ENCODE results near the gene ARF3.

DNA sequence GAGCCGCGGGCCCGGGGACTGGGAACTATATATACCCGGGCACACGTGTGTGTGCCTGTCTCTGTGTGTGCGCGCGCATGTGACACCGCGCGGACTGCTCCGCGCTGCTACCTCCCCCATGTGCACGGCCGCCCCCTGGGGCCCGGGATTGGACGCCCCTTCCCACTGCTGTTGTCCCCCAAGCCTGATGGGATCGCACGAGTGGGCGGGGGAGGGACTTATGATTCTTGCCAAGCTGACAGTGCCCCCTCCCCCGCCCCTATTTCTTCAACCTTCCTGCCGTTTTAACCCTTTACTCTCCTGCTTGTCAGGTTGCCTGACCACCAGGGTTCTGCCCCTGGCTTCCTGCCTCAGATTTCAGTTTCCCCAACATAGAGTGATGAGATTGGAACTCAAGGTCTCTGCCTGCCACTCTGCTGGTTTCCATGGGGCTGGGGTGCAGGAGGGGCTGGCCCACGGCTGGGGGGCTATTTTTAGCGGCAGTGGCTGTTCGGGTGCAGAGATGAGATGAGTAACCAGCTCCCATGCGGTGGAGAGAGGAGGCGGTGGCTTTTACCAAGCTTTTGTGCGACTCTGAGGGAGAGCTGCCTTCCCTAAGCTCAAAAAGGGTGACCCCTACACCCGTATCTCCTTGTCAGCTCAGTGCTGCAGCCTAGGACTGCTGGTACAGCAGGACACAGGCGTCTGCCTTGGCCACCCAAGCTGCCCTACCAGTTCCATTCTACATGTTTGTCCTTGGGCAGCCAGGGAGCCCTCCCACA lies 42.3 kb upstream of the ARF3 start, which contains the start of gene DDN:
- TF ChIP-seq SPI1 (IDR thresholded peaks at IDR 0.05; ENCODE audit: borderline replicate concordance, low read depth, low read length) (no peak), CREB3 (tag; conservative IDR thresholded peaks at IDR 0.05; ENCODE audit: low read depth) (no peak), NCOR1 (IDR thresholded peaks at IDR 0.05) (no peak), SFPQ (IDR thresholded peaks at IDR 0.05; ENCODE audit: low read depth, low read length) (no peak), CREB1 (IDR thresholded peaks at IDR 0.05) (0 out of 2 replicates have a peak, but pooled peaks have one; percentile 12), CREB1 (CRISPR knock-in tag; IDR thresholded peaks at IDR 0.05) (no peak), MAX (CRISPR knock-in tag; IDR thresholded peaks at IDR 0.05) (peak; percentile 32; the same call in 1 of the 2 replicates), PRPF4 (IDR thresholded peaks at IDR 0.05; ENCODE audit: insufficient read depth, low read depth, low read length, poor library complexity, severe bottlenecking) (no peak), EP300 (IDR thresholded peaks at IDR 0.05; ENCODE audit: low read length) (no peak), SAP30 (IDR thresholded peaks at IDR 0.05; ENCODE audit: borderline replicate concordance, insufficient read depth, low read depth, low read length, poor library complexity, severe bottlenecking) (no peak), MEF2A (IDR thresholded peaks at IDR 0.05; ENCODE audit: control insufficient read depth, low read depth, low read length) (peak; percentile 78), EGR1 (conservative IDR thresholded peaks at IDR 0.05) (peak; percentile 59), NUFIP1 (IDR thresholded peaks at IDR 0.05; ENCODE audit: partially characterized antibody) (no peak)
- TF ChIP-seq, protein P1, sequence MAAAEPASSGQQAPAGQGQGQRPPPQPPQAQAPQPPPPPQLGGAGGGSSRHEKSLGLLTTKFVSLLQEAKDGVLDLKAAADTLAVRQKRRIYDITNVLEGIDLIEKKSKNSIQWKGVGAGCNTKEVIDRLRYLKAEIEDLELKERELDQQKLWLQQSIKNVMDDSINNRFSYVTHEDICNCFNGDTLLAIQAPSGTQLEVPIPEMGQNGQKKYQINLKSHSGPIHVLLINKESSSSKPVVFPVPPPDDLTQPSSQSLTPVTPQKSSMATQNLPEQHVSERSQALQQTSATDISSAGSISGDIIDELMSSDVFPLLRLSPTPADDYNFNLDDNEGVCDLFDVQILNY (CRISPR knock-in tag; IDR thresholded peaks at IDR 0.05), result no peak

Measured in K562 (cell line).